ENCODE data around the gene MAPRE3. TPM values are rescaled to one million over a fixed set of nuclear protein-coding genes. Genes with fewer than 3 reads are reported as not detected.
A peak's percentile ranks its signal among the peaks of the same experiment; 100 is the strongest.

Gene MAPRE3
- total and polyA plus RNA-seq, 2 donors (not counting 3 experiments of a cell fraction or from before 2014, with no cell fraction given), result 4.4 to 6.1 TPM

- no peaks in the 10 kb centered on the region for H3K9me1 ChIP-seq (replicated peaks; ENCODE audit: control insufficient read depth, extremely low read depth, insufficient read depth, low read length)
- CTCF ChIA-PET, result interaction anchor here (1.6 kb wide), 1 partner anchor 45 kb away, joined by 3 read pairs; the partner anchor contains the start of gene KHK
- H3K27me3 ChIP-seq (ENCODE audit: control insufficient read depth in 2 of 2, insufficient read depth in 2 of 2, low read length in 2 of 2), result no peaks in the 10 kb centered on the region
- H3K4me2 ChIP-seq (ENCODE audit: insufficient read depth, low read length), result no peak overlapping the region
- DNase-seq (ENCODE audit: low read depth, low spot score), result no peak
- no peak overlapping the region for H2AFZ ChIP-seq (ENCODE audit: low read depth, low read length)
- no peaks in the 10 kb centered on the region for H3K9me3 ChIP-seq (replicated peaks; ENCODE audit: control insufficient read depth, insufficient read depth, low read length)
- dilution Hi-C loops (cut with MboI; ENCODE audit: extremely low pct_ligation_motif_present, low sequenced_read_pairs) (no loop called here), intact Hi-C loops (cut with micrococcal nuclease) (no loop called here)
- H3K4me3 ChIP-seq (replicated peaks in 1 of 3; ENCODE audit: insufficient read depth in 1 of 3, low read depth in 1 of 3, low read length in 3 of 3), result no peak overlapping the region
- H3K27ac ChIP-seq (ENCODE audit: insufficient read depth, low read depth, low read length), result no peak overlapping the region
- TF ChIP-seq, protein P1, sequence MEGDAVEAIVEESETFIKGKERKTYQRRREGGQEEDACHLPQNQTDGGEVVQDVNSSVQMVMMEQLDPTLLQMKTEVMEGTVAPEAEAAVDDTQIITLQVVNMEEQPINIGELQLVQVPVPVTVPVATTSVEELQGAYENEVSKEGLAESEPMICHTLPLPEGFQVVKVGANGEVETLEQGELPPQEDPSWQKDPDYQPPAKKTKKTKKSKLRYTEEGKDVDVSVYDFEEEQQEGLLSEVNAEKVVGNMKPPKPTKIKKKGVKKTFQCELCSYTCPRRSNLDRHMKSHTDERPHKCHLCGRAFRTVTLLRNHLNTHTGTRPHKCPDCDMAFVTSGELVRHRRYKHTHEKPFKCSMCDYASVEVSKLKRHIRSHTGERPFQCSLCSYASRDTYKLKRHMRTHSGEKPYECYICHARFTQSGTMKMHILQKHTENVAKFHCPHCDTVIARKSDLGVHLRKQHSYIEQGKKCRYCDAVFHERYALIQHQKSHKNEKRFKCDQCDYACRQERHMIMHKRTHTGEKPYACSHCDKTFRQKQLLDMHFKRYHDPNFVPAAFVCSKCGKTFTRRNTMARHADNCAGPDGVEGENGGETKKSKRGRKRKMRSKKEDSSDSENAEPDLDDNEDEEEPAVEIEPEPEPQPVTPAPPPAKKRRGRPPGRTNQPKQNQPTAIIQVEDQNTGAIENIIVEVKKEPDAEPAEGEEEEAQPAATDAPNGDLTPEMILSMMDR (IDR thresholded peaks at IDR 0.05; ENCODE audit: extremely low read depth in 1 of 2, insufficient read depth in 1 of 2, low read depth in 1 of 2, low read length in 2 of 2), result no peak
- TF ChIP-seq GATA2 (IDR thresholded peaks at IDR 0.05; ENCODE audit: insufficient read depth, insufficient read length, low read depth, low read length) (no peak), POLR2AphosphoS5 (IDR thresholded peaks at IDR 0.05; ENCODE audit: insufficient read depth, low read depth, low read length) (no peak)
- no TSS peak for BruUV-seq (replicated peaks)
- peak; percentile 42 for FAIRE-seq
- H3K9ac ChIP-seq (replicated peaks; ENCODE audit: extremely low read depth, insufficient read depth, low read length), result no peak overlapping the region
- POLR2A ChIA-PET, result no interaction called here
- no peaks in the 10 kb centered on the region for H4K20me1 ChIP-seq (replicated peaks; ENCODE audit: control insufficient read depth, extremely low read depth, insufficient read depth, low read length)
- peaks cover 26 to 49% of the 10 kb centered on the region in 2 experiments for H3K36me3 ChIP-seq (ENCODE audit: control insufficient read depth in 2 of 2, extremely low read depth in 1 of 2, insufficient read depth in 2 of 2, low read length in 2 of 2)
- no peaks in the 10 kb centered on the region for H3K79me2 ChIP-seq (ENCODE audit: control insufficient read depth, insufficient read depth, low read length)
- H3K4me1 ChIP-seq (ENCODE audit: control insufficient read depth, extremely low read depth, insufficient read depth, low read length), result no peaks in the 10 kb centered on the region
Measured at GRCh38 chr2:27041752-27042151, 71.3 kb downstream of the MAPRE3 start.

DNA sequence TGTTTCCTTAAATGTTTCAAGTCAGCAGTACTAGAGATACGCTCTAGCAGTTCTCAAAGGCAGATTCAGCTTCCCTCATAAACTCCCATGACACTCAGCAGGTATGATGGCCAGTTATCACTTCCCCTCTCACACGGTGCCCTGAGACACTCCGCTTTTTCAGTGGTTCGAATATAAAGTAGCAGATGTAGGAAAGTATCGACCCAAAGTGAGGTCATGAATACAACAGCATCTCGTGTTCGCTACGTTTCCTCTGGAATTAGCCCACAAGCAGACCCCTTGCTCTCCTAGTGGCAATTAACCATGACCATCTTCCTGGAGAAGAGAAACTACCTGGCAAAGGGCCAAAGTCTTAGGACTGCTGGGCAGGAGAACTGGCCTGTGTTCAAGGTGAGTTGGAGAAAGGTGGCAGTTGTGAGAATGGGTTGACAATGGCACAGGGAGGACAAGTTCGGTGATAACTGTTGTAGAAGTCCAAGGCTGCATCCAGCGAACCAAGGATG, 71.8 kb downstream of the MAPRE3 start:
- DNase-seq (ENCODE audit: low read depth, low spot score) (no peak), FAIRE-seq (no peak)
- no peaks in the 10 kb centered on the region for H3K9me1 ChIP-seq (replicated peaks; ENCODE audit: control insufficient read depth, extremely low read depth, insufficient read depth, low read length)
- H2AFZ ChIP-seq (ENCODE audit: low read depth, low read length), result no peak overlapping the region
- no peak overlapping the region for H3K27ac ChIP-seq (ENCODE audit: insufficient read depth, low read depth, low read length)
- no peaks in the 10 kb centered on the region for H3K4me1 ChIP-seq (ENCODE audit: control insufficient read depth, extremely low read depth, insufficient read depth, low read length)
- no peak overlapping the region for H3K4me2 ChIP-seq (ENCODE audit: insufficient read depth, low read length)
- H3K9ac ChIP-seq (replicated peaks; ENCODE audit: extremely low read depth, insufficient read depth, low read length), result no peak overlapping the region
- BruUV-seq (replicated peaks), result no TSS peak
- H3K79me2 ChIP-seq (ENCODE audit: control insufficient read depth, insufficient read depth, low read length), result no peaks in the 10 kb centered on the region
- H3K4me3 ChIP-seq (replicated peaks in 1 of 3; ENCODE audit: insufficient read depth in 1 of 3, low read depth in 1 of 3, low read length in 3 of 3), result no peak overlapping the region
- H4K20me1 ChIP-seq (replicated peaks; ENCODE audit: control insufficient read depth, extremely low read depth, insufficient read depth, low read length), result no peaks in the 10 kb centered on the region
- H3K36me3 ChIP-seq (ENCODE audit: control insufficient read depth in 2 of 2, extremely low read depth in 1 of 2, insufficient read depth in 2 of 2, low read length in 2 of 2), result peaks cover 26 to 45% of the 10 kb centered on the region in 2 experiments
- intact Hi-C loops (cut with micrococcal nuclease) (no loop called here), dilution Hi-C loops (cut with MboI; ENCODE audit: extremely low pct_ligation_motif_present, low sequenced_read_pairs) (no loop called here)
- POLR2A ChIA-PET, result no interaction called here
- CTCF ChIA-PET, result interaction anchor here (1.6 kb wide), 1 partner anchor 45 kb away, joined by 3 read pairs; the partner anchor contains the start of gene KHK
- TF ChIP-seq, protein P1 (IDR thresholded peaks at IDR 0.05; ENCODE audit: extremely low read depth in 1 of 2, insufficient read depth in 1 of 2, low read depth in 1 of 2, low read length in 2 of 2), result no peak
- TF ChIP-seq POLR2A (IDR thresholded peaks at IDR 0.05; ENCODE audit: low read depth, low read length), result no peak
- TF ChIP-seq JUN (IDR thresholded peaks at IDR 0.05; ENCODE audit: borderline replicate concordance, insufficient read depth, insufficient read length, low read depth), result no peak
- no peak for TF ChIP-seq POLR2AphosphoS5 (IDR thresholded peaks at IDR 0.05; ENCODE audit: insufficient read depth, low read depth, low read length)
- TF ChIP-seq GATA2 (IDR thresholded peaks at IDR 0.05; ENCODE audit: insufficient read depth, insufficient read length, low read depth, low read length), result no peak
- no peak for TF ChIP-seq EZH2 (IDR thresholded peaks at IDR 0.05; ENCODE audit: borderline replicate concordance, low read depth, low read length, severe bottlenecking)
- no peak for TF ChIP-seq FOS (IDR thresholded peaks at IDR 0.05; ENCODE audit: borderline replicate concordance, insufficient read depth, low read length)
- TF ChIP-seq MAX (IDR thresholded peaks at IDR 0.05; ENCODE audit: insufficient read depth, insufficient read length), result no peak
- no peak for TF ChIP-seq MYC (IDR thresholded peaks at IDR 0.05; ENCODE audit: low read depth, low read length)
- no peaks in the 10 kb centered on the region for H3K27me3 ChIP-seq (ENCODE audit: control insufficient read depth in 2 of 2, insufficient read depth in 2 of 2, low read length in 2 of 2)
- H3K9me3 ChIP-seq (replicated peaks; ENCODE audit: control insufficient read depth, insufficient read depth, low read length), result no peaks in the 10 kb centered on the region

All from endothelial cell of umbilical vein (primary cell).